NOMO-1 (cell line): Measurements from ENCODE around the gene FREM1.
A peak's percentile ranks its signal among the peaks of the same experiment; 100 is the strongest.

Experiments used
- DNase-seq, 2 experiments: peaks; one replicate each; lab custom pipeline; 2025; ENCODE audit not compliant: unreplicated experiment in 2 of 2; lab: John Stamatoyannopoulos, UW

FREM1 gene

DNA sequence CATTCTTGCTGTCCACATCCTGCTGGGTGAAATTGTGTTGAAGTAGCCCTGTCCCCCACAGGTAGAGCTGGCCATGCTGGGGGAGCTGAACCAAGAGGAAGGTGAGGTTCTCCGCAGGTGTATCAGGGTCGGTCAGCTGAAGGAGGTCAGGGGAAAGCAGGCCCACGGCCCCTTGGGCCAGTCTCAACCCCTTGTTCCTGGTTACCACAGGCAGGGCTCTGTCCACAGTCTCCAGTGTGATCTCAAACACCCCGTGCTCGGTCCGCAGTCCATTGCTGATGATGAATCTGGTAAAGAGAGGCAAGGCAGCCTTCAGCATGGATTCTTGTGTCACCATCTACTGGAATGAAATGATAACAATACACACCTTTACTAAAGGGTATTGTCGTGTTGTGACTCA is 134.3 kb downstream of the FREM1 start:
- no peak for DNase-seq

GRCh38 chr9:14770592-14770991 is 139.6 kb downstream of the FREM1 start:
- DNase-seq: no peak

DNA sequence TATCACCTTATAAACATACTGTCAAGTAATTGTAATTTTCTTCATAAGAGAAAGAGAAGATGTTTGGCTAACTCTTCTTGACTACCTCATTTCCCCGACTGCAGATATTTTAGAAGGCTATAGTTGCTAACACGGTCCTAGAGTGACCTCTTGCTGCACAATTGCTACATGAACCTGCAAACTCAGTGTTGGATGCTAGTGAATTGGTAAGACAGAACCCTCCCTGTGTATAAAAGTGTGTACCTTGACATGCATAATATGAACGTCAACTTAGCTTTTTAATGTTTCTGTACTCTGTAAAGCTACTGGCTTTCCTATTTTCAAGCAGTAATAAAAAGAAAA is 141.0 kb downstream of the FREM1 start:
- no peak for DNase-seq

GRCh38 chr9:14768405-14769229 is 141.6 kb downstream of the FREM1 start:
- peak in 1 of 2 experiments; percentile 2 for DNase-seq

GRCh38 chr9:14766299-14766698 is 143.9 kb downstream of the FREM1 start:
- no peak for DNase-seq

GRCh38 chr9:14761584-14761983 is 148.6 kb downstream of the FREM1 start:
- DNase-seq: no peak

DNA sequence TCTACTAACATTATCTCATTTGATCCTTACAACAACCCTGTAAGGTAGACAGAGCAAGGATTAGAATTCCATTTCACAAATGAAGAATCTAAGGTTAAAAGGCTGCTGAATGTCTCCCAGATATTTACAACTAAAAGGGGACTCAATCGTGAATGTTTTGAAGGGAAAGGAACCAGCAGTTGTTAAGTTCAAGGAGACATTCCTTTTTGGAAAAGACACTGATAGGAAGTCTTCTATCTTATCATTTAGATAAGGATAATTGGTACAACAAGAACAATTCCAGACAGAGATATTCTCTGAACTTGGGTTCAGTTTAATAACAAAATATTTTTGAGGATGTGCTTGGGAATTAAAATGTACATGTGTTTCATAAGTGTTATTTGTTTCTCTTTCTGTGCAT is 150.2 kb downstream of the FREM1 start:
- DNase-seq: no peak

- no peak for DNase-seq
Measured at GRCh38 chr9:14756291-14756690, 153.9 kb downstream of the FREM1 start.

DNA sequence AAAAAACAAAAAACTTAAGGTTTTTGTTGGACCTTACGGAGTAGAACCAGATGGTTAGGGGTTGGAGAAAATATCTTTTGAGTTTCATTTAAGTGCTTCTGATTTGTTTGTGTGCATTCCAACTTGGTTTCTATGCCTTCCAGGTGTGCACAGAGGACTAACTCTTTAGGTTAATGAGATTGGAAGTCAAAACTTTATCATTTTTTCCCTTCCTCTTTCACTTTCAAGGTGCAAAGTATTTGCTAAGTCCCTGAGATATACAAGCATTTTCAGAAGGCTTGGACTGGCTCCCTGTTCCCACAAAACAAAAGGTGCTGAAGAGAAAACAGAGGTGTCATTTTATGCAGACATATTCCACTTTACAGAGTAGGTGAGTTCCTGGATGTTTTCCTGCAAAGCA is 157.4 kb downstream of the FREM1 start:
- no peak for DNase-seq

GRCh38 chr9:14752271-14752670 is 158.0 kb downstream of the FREM1 start:
- DNase-seq: no peak

DNA sequence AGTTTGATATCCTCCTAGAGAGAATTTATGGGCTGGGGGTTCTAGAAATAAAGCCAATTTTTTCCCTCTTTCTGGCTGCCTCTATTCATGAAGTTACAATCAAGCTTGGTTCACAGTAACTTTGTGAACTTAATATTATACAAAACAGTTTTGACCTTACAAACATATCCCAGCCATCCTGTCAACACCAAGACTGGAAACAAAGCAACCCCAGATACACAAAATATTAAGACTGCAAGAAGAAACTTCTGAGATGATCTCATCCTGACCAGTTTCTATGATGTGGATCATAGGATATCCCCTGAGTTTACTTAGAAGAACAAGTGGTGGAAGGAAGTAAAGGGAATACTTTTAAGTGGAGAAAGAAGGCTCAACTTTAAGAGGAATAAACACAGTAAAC is 159.4 kb downstream of the FREM1 start:
- DNase-seq: no peak

DNA sequence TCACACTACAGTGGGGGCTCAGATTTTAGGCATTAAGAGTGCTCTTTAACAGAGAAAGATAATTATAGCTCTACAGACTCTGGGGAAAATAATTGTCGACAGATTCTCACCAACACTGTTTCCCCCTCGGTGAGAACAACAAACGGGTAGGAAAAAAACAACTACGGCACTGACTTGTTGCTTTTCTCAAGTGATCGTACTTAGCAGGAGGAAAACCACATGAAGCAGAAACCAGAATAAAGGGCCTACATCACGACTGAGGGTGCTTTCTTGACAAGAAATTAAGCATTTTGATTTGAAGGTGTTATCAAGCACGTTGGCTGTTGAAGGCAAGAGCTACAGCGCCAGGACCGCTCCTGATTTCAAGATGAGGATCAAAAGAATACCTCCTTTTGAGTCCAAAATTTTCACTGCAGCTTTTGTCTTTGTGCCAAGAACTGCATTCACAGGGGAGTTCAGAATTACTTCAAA is 160.5 kb downstream of the FREM1 start:
- no peak for DNase-seq

DNA sequence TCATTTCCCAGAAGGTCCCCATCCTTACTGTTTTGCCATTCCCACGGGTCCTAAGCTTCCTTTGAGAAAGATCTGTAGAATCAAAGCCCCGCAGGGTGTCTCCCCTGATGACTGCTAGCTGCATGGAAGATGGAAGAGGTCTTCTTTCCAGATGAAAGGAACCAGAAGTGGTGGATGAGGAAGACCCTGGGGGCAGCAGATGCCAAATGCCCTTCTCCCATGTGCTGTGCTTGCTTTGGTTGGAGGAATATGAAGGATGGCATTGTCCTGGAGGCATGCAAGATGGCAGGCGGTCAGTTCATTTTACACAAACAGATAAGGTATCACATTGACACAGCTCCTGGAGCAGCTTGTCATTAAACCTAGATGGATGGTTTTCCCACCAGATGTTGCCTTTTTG is 161.9 kb downstream of the FREM1 start:
- DNase-seq: no peak

DNA sequence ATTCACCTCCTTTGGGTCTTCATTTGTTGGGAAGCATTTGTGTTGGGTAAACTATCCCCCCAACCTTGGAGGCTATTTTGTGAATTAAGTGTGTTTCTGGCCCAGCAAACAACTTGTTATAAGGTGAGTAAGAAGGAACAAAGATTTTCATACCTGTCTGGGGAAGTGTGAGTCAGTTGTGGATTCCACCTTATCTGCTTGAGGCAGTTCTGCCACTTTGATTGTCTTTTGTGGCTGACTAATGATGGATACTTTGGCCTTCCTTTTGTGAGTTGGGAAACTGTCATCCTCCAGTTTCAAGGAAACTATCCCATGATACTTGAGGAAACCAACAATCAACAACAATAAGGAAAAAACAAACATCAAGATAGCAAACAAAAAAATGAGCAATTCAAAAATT is 163.1 kb downstream of the FREM1 start:
- DNase-seq: no peak

DNA sequence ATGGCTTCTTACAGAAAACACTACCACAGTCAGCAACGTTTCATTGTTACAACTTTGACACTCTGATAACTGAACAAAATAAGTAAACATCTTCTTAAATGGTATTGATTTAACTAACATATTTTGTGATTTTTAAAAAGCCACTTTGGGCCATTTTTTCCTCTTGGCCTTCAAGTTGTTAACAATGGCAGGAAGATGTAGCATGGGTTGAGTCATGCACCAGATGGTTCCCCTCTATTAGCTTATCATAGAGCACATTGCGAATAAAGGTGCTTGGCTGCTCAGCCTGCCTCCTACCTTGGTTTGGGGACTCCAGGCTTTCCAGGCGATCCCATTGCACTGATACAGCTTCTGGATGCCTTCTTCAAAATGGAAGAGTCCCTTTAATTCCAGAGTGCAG is 163.6 kb downstream of the FREM1 start:
- no peak for DNase-seq

DNA sequence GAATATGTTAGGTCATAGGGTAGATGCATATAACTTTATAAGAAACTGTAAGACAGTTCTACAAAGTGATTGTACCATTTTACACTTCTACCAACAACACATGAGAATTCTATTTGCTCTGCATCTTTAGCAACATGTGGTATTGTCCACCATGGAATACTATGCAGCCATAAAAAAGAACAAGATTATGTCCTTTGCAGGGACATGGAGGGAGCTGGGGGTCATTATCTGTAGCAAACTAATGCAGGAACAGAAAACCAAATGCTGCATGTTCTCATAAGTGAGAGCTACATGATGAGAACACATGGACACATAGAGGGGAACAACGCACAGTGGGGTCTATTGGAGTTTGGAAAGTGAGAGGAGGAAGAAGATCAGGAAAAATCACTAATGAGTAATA is 165.5 kb downstream of the FREM1 start:
- DNase-seq: no peak

GRCh38 chr9:14741369-14741768 is 168.9 kb downstream of the FREM1 start:
- DNase-seq: no peak

DNA sequence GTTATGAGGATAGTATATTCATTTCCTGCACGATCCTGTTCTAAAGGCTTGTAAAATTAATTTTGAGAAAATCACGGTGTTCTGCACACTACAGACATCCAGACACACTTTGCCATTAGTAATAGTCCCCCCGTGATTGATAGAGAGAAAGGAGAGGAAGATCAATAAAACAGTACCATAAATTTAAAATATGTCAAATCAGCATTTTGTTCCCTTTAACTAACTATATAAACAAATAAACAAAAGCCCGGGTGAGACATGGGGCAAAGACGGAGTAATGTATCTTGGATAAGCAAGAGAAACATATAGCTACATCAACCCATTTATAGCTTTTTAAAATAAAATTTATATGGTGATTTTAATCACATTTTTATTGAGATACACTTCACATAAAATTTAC is 177.1 kb downstream of the FREM1 start:
- no peak for DNase-seq

DNA sequence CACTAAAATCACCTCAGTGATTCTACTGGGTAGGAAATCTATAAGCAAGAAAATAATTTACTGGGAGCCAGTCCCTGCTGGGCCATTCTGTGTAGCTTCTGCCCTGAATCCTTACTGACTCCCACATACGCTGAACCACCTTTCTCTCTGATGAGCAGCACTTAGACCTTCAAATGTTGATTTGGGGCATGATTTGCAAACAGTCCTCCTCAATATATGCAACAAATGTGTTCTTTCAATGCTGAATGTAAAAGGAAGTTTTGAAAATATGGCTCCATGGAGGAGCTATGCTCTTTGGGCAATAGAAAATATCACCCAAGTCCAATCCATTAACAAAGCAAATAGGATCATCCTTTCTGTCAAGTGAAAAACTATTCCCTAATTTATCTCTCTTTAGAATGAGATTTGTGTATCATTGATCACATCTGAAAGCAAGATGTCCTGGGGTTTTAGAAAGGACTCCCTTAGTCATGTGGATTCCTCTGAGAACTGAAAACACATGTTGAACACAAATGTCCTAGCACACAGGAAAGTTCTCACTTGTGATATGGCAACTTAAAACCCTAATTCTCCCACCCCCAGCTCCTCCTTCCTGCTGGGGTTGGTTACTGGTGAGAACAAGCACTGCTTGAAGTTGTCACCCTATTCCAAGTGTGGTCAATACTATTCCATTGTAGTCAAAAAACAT is 178.8 kb downstream of the FREM1 start:
- no peak for DNase-seq

DNA sequence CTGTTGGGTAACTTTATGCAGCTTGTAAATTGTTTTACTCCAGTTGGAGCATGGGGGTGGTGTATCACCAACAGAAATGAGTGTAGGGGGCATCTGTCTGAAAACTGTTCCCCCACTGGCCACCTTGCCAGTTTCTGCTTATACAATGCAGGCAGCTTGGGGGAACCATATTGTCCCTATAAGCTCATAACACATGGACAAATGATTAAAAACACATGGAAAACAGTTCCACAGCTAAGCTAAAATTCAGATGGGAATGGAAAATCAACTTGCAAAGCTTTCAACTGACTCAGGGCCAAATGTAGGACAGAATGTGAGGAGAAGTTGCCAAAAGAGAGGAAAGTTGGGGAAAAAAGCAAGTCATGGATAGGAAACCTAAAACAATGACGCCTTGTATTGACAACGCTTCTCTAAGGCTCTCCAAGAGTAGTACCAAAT is 179.7 kb downstream of the FREM1 start:
- DNase-seq: no peak

- no peak for DNase-seq
Measured at GRCh38 chr9:14723301-14723700, 186.9 kb downstream of the FREM1 start.

DNA sequence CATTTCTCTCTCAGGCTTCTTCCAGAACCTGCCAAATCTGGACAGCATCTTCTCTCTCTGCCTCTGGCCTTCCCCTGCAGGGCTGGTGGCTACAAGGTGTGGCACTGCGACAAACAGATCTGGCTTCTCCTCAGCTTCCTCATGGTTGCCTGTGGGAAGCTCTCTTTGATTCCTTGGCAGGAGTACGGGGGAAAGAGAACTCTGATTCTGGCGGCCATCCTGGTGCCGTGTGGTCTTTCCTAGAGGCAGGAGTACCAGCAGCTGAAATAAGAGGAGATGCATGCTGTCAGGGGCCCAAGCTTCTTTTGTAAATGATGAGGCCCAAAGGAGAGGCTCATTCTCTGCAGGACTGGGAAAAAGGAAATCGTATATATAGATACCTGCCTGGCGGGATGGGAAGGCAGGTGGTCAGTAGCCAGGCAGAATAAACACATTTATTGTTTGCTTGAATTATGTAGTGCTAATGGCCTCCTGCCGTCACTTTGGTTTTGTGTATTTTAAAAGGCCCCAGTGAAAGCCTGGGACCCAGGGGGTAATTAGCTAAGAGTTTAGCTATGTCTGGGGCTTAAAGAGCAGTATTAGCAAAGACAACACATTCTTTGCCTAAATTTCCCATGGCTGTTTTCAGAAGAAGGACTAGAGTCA is 187.7 kb downstream of the FREM1 start, which contains the start of gene CER1:
Gene CER1, minus strand, starts transcription at position 343 of the 645 bp plus-strand sequence. Its CDS starts 61 bp downstream, at position 282.
- no peak for DNase-seq
